SK-N-SH (cell line): ENCODE results near the gene TNS4.

Experiments used
- RAD21 ChIP-seq: IDR thresholded peaks from 2 replicates; pipeline ENCODE4 v1.6.1; 2012; ENCODE audit warnings: mild to moderate bottlenecking, low read length
- SMC3 ChIP-seq: IDR thresholded peaks from 2 replicates; pipeline ENCODE4 v1.6.1; 2012; ENCODE audit warnings: low read depth, low read length, improper control_type of control experiment
- TF ChIP-seq, protein P1 (sequence below): fragments of 200-600 bp; sonication (generic); IDR thresholded peaks from 2 replicates; pipeline ENCODE4 v1.6.1; 2017; ENCODE audit warnings: antibody characterized with exemption, mild to moderate bottlenecking, moderate library complexity
- TF ChIP-seq, protein P2 (sequence below): IDR thresholded peaks from 2 replicates; pipeline ENCODE4 v1.4.0; 2012; ENCODE audit warnings: low read depth

DNA sequence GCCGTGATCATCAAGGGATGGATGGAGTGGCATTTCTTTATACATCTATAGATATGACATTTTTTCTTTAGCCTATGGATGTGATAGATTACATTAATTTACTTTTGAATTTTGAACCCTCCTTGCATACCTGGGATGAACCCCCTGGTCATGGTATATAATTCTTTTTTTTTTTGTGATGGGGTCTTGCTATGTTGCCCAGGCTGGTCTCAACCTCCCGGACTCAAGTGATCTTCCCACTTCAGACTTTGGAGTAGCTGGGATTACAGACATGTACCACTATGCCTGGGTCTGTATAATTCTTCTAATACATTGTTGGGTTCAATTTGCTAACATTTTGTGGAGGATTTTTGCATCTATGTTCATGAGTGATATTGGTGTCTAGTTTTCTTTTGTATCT lies 1.7 kb upstream of the TNS4 start:
- TF ChIP-seq, protein P1, sequence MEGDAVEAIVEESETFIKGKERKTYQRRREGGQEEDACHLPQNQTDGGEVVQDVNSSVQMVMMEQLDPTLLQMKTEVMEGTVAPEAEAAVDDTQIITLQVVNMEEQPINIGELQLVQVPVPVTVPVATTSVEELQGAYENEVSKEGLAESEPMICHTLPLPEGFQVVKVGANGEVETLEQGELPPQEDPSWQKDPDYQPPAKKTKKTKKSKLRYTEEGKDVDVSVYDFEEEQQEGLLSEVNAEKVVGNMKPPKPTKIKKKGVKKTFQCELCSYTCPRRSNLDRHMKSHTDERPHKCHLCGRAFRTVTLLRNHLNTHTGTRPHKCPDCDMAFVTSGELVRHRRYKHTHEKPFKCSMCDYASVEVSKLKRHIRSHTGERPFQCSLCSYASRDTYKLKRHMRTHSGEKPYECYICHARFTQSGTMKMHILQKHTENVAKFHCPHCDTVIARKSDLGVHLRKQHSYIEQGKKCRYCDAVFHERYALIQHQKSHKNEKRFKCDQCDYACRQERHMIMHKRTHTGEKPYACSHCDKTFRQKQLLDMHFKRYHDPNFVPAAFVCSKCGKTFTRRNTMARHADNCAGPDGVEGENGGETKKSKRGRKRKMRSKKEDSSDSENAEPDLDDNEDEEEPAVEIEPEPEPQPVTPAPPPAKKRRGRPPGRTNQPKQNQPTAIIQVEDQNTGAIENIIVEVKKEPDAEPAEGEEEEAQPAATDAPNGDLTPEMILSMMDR, result no peak
- TF ChIP-seq, protein P2, sequence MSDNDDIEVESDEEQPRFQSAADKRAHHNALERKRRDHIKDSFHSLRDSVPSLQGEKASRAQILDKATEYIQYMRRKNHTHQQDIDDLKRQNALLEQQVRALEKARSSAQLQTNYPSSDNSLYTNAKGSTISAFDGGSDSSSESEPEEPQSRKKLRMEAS, result no peak
- TF ChIP-seq RAD21, result no peak
- no peak for TF ChIP-seq SMC3
